CD4-positive, alpha-beta T cell treated with Interleukin-4 for 1 hour (primary cell): ENCODE measurements around the gene ZG16.

Source experiments
- DNase-seq, 2 donors: peaks; one replicate each; pipeline ENCODE4 v3.0.0-alpha.2; 2020 to 2022

Gene ZG16

GRCh38 chr16:29826342-29826695 is 48.3 kb downstream of the ZG16 start:
- DNase-seq = no peak

GRCh38 chr16:29830774-29831173 is 52.7 kb downstream of the ZG16 start:
- no peak for DNase-seq

GRCh38 chr16:29831490-29831889 is 53.4 kb downstream of the ZG16 start:
- no peak for DNase-seq
